Astrocyte of the cerebellum (primary cell): ENCODE results near the gene TRAPPC14.
"Not testable (repeated sequence)": the region's sequence is repeated elsewhere in the genome, so short reads cannot be mapped to it uniquely, and the experiment has no call there.

Experiments
- DNase-seq: peaks from one replicate; pipeline ENCODE4 v3.0.0-alpha.2; 2011; ENCODE audit warnings: low read depth
- H3K4me3 ChIP-seq: 2 replicates; pipeline ENCODE4 v1.5.1; 2011; ENCODE audit warnings: mild to moderate bottlenecking, low read depth, low read length, moderate library complexity
- CTCF ChIP-seq: IDR thresholded peaks from 2 replicates; pipeline ENCODE4 v1.5.1; 2012; ENCODE audit warnings: low read length, low read depth, moderate library complexity, mild to moderate bottlenecking; ENCODE audit errors: missing control alignments
- in situ Hi-C: cut with HindIII; loops from 2 replicates; pipeline ENCODE4 v1.10.0; 2017; ENCODE audit warnings: low sequenced_read_pairs

The TRAPPC14 gene

GRCh38 chr7:100191775-100192174, 33.3 kb upstream of the TRAPPC14 start:
- no peak for TF ChIP-seq CTCF
- DNase-seq, result no peak
- no peak overlapping the region for H3K4me3 ChIP-seq
- in situ Hi-C loops, result no loop called here

GRCh38 chr7:100190048-100190711, 31.7 kb upstream of the TRAPPC14 start:
- DNase-seq, result peak; percentile 15
- in situ Hi-C loops, result no loop called here
- peak; percentile 34 for TF ChIP-seq CTCF
- no peak overlapping the region for H3K4me3 ChIP-seq

GRCh38 chr7:100189061-100189460, 30.5 kb upstream of the TRAPPC14 start:
- peak; percentile 15 for TF ChIP-seq CTCF
- in situ Hi-C loops, result no loop called here
- no peak overlapping the region for H3K4me3 ChIP-seq
- DNase-seq, result no peak

- H3K4me3 ChIP-seq, result no peak overlapping the region
- no peak for DNase-seq
- in situ Hi-C loops, result no loop called here
- no peak for TF ChIP-seq CTCF
These were observed 27.2 kb upstream of the TRAPPC14 start for GRCh38 chr7:100185726-100186125.

- DNase-seq, in situ Hi-C loops, H3K4me3 ChIP-seq: not testable (repeated sequence)
These were observed 24.6 kb upstream of the TRAPPC14 start for GRCh38 chr7:100183090-100183489.

- DNase-seq, in situ Hi-C loops, H3K4me3 ChIP-seq: not testable (repeated sequence)
These were observed 24.1 kb upstream of the TRAPPC14 start for GRCh38 chr7:100182616-100183015.

- in situ Hi-C loops, DNase-seq, H3K4me3 ChIP-seq: not testable (repeated sequence)
These were observed 21.6 kb upstream of the TRAPPC14 start for GRCh38 chr7:100180084-100180483.

GRCh38 chr7:100177045-100178001, 18.8 kb upstream of the TRAPPC14 start, which contains the start of the genes GPC2 and STAG3:
GPC2 (minus strand) TSS chr7:100177381; CDS start chr7:100177199, 182 bp downstream.
STAG3 (plus strand) TSS chr7:100177918; CDS start chr7:100180557, 2,639 bp downstream.
- in situ Hi-C loops, result no loop called here
- peak; percentile 87 for DNase-seq
- peak within 1 kb of the TSS; percentile 84 for H3K4me3 ChIP-seq
- TF ChIP-seq CTCF, result no peak
